ENCODE results near the gene CD82. TPM values are rescaled to one million over a fixed set of nuclear protein-coding genes. Genes with fewer than 3 reads are reported as not detected.

CD82 gene
- total and polyA plus RNA-seq, 12 donors = 18.5 to 70.4 (median 35.2) TPM

DNA sequence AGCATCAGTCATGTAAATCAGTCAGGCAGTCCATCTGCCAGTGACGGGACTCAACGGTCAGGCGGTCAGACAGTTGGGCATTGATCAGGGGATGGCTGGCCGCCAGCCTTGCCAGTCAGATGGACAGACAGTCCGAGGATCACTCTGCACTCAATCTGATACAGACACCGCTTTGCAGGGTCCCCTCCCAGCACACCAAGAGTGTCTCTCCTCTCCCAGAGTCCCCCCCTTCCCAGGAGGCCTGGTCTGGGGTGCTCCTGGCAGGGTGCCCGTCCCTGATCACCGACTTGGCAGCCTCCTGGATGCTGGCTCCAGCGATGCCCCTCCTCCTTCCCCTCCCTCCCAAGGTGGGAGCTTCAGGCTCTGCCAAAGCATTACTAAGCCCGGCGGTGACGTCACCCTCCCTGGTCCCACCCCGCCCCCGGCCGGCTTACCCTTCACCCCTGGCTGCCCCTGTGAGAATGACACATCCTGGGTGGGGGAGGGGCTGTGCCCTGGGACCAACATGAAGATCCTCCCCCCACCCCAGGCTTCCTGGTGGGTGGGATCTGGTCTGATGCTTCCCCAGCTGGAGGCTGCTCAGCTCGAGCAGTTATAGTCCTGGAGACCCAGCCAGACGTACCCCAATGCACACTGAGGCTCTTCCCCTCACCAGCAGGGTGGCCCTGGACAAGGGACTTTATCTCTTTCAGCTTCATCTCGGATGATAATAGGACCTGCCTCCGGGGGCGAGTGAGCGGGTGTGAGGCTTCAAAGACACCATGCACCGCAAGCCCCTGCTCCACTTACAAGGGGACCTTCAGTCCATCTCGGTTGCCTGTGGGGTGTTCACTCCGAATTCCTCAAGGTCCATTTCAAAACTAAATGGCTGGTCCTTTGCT is 69.2 kb downstream of the CD82 start:
- DNase-seq (peak; percentile 72 to 83), ATAC-seq (peak; percentile 67 to 89 (median 82))
- no peaks in the 10 kb centered on the region for H3K27me3 ChIP-seq
- H3K4me1 ChIP-seq = peaks cover 10 to 52% (median 36%) of the 10 kb centered on the region in 9 donors
- TF ChIP-seq, protein P1, sequence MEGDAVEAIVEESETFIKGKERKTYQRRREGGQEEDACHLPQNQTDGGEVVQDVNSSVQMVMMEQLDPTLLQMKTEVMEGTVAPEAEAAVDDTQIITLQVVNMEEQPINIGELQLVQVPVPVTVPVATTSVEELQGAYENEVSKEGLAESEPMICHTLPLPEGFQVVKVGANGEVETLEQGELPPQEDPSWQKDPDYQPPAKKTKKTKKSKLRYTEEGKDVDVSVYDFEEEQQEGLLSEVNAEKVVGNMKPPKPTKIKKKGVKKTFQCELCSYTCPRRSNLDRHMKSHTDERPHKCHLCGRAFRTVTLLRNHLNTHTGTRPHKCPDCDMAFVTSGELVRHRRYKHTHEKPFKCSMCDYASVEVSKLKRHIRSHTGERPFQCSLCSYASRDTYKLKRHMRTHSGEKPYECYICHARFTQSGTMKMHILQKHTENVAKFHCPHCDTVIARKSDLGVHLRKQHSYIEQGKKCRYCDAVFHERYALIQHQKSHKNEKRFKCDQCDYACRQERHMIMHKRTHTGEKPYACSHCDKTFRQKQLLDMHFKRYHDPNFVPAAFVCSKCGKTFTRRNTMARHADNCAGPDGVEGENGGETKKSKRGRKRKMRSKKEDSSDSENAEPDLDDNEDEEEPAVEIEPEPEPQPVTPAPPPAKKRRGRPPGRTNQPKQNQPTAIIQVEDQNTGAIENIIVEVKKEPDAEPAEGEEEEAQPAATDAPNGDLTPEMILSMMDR (IDR thresholded peaks at IDR 0.05) = no peak
- 21 to 26% methylated on average over 24 of the region's 24 CpGs for WGBS, 2 donors
- peak overlapping the region in 1 of 10 donors; percentile 26 for H3K4me3 ChIP-seq
- intact Hi-C loops (cut with DNase I) = loop anchor here in 5 of 10 donors (5.0 to 10.0 kb wide), 5 partner anchors 68 to 258 kb away; partner anchors contain the start of gene TSPAN18 (in 2 of the 5)
- H3K9me3 ChIP-seq = no peaks in the 10 kb centered on the region
- no peaks in the 10 kb centered on the region for H3K36me3 ChIP-seq
- H3K27ac ChIP-seq = peak overlapping the region in 3 of 10 donors; percentile 14 to 62 (median 45)

DNA sequence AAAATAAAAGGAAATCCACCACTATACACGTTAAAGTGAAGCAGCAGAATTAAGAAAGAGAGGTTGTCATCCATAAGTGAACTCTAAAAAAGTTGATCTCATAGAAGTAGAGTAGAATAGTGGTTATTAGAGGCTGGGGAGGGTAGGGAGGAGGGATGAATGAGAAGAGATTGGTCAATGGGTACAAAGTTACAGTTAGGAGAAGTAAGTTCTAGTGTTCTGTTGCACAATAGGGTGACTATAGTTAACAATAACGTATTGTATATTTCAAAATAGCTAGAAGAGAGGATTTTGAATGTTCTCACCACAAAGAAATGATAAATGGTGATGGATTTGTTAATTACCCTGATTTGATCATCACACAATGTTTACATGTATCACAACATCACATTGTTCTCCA is 72.0 kb downstream of the CD82 start:
- TF ChIP-seq, protein P1 (IDR thresholded peaks at IDR 0.05) = no peak
- intact Hi-C loops (cut with DNase I) = loop anchor here in 2 of 10 donors (10.0 kb wide), 2 partner anchors 67 to 77 kb away; no protein-coding TSS in a partner anchor
- no peaks in the 10 kb centered on the region for H3K36me3 ChIP-seq
- ATAC-seq (no peak), DNase-seq (no peak)
- no peak overlapping the region for H3K4me3 ChIP-seq
- WGBS, 2 donors = 73 to 76% methylated on average over 2 of the region's 2 CpGs
- H3K9me3 ChIP-seq = peaks cover 0 to 6% (median under 1%) of the 10 kb centered on the region in 11 donors
- no peak overlapping the region for H3K27ac ChIP-seq
- H3K27me3 ChIP-seq = no peaks in the 10 kb centered on the region
- peaks cover 10 to 41% (median 24%) of the 10 kb centered on the region in 9 donors for H3K4me1 ChIP-seq

- Histone ChIP-seq H3K4me3 (no peak overlapping the region), H3K27me3 (no peaks in the 10 kb centered on the region), H3K36me3 (no peaks in the 10 kb centered on the region), H3K4me1 (peaks cover 10 to 35% (median 19%) of the 10 kb centered on the region in 9 donors), H3K9me3 (peaks cover 0 to 11% (median 6%) of the 10 kb centered on the region in 11 donors), H3K27ac (no peak overlapping the region)
- no peak for ATAC-seq
- 48 to 60% methylated on average over 7 of the region's 7 CpGs for WGBS, 2 donors
- intact Hi-C loops (cut with DNase I) = loop anchor here in 2 of 10 donors (10.0 kb wide), 2 partner anchors 67 to 77 kb away; no protein-coding TSS in a partner anchor
- TF ChIP-seq, protein P1 (IDR thresholded peaks at IDR 0.05) = no peak
- no peak for DNase-seq
Measured at GRCh38 chr11:44638032-44638431, 72.6 kb downstream of the CD82 start.

DNA sequence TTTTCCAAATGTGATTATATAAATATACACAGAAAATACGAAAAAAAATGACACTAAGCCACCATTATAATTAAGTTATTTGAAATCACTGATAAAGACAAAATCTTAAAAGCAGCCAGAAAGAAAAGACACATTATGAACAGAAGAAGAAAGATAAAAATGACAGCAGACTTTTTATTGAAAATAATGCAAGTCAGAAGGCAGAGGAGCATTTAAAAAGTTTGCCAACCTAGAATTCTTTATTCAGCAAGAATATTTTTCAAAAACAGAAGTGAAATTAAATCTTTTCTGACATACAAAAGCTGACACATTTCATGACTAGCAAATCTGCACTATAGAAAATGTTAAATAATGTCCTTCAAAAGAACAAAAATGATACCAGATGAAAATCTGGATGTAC is 77.8 kb downstream of the CD82 start:
- peaks cover 0 to 42% (median 20%) of the 10 kb centered on the region in 11 donors for H3K9me3 ChIP-seq
- TF ChIP-seq, protein P1 (IDR thresholded peaks at IDR 0.05) = no peak
- H3K27ac ChIP-seq = no peak overlapping the region
- intact Hi-C loops (cut with DNase I) = no loop called here
- WGBS, 2 donors = 64 to 71% methylated on average over 1 of the region's 1 CpG
- no peaks in the 10 kb centered on the region for H3K27me3 ChIP-seq
- DNase-seq (no peak), ATAC-seq (no peak)
- peaks cover 0 to 3% (median 0%) of the 10 kb centered on the region in 9 donors for H3K4me1 ChIP-seq
- H3K4me3 ChIP-seq = no peak overlapping the region
- H3K36me3 ChIP-seq = no peaks in the 10 kb centered on the region

All from heart right ventricle (tissue), 16 donors.